GM19238 (cell line): ENCODE measurements around the gene TTLL12.

ENCODE experiments used
- DNase-seq: peaks from one replicate; pipeline ENCODE4 v3.0.0; 2011; ENCODE audit warnings: low spot score; ENCODE audit not compliant: insufficient read length

The TTLL12 gene

DNA sequence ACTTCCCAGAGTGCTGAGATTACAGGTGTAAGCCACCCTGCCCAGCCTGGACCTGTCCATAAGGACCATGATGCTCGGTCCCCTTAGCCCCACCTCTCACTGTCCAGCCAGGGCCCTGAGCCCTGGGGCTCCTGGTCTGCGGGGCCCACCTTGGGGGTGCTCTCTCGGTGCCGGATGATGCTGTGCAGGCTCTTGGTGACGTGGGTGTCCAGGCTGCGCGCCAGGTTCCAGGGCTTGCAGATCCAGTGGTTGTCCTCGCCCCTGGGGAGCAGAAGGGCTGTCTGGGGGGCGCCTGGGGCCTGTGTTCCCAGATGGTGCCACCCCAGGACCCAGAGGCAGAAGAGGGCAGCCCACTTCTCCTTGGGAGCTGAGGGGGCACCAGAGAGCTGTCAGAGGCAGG is 13.4 kb downstream of the TTLL12 start:
- DNase-seq: no peak

GRCh38 chr22:43172191-43172590 is 14.7 kb downstream of the TTLL12 start:
- DNase-seq: no peak

DNA sequence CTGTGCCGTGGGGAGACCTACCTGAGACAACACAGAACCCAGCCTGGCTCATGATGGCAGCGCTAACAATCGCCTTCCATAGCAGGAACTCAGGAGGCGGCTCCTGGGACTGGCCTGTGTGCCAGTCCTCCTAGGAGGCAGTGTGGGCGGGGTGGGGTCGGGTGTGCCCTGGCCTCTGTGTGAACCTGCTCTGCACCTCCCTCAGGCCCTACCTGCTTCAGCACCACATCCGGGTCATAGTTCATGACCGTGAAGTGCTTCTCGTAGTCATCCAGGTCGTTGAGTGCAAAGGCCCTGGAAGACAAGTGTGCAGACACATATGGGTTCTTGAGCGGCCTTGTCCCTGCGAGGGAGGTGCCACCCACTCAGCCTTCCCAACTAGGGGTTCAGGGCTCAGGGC is 15.3 kb downstream of the TTLL12 start:
- DNase-seq: no peak

DNA sequence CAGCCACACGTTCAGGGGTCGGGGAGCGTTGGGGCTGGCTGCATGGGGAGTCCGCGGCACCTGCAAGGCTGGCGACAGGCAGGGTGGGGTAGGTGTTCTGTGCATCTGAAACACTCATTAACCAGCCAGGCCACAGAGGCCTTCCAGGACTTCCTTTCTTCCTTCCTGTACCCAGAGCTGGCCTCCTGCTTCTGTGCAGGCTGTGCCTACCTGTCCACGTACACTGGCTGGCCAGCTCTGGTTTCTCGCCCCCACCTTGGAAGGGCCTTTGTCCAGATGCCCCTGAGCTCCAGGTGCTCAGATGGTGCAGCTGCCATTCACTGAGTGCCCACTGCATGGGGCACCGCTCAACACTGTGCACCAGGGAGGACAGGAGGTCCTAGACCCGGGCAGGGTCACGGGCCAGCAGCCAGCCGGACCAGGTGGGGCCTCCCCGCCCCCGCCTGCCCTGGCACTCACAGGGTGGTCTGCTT is 15.9 kb downstream of the TTLL12 start:
- DNase-seq: no peak

DNA sequence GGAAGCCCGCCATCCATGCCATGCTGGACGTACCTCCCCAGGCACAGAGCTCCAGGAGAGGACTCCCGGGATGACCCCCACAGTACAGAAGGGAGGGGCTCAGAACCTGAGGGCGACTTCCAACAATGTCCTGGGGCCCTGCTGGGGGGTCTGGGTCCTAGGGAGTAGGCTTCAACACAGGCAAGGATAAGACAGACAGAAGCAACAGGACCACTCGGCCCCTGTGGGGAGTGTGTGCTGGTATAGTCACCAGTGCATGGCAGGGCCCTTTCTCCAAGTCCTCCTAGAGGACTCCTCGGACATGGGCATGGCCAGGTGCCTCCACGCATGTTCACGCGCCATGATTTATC is 16.8 kb downstream of the TTLL12 start:
- DNase-seq: no peak

- no peak for DNase-seq
These were observed 17.4 kb downstream of the TTLL12 start for GRCh38 chr22:43169310-43170130.

- DNase-seq: no peak
These were observed 18.2 kb downstream of the TTLL12 start for GRCh38 chr22:43168471-43169309.

DNA sequence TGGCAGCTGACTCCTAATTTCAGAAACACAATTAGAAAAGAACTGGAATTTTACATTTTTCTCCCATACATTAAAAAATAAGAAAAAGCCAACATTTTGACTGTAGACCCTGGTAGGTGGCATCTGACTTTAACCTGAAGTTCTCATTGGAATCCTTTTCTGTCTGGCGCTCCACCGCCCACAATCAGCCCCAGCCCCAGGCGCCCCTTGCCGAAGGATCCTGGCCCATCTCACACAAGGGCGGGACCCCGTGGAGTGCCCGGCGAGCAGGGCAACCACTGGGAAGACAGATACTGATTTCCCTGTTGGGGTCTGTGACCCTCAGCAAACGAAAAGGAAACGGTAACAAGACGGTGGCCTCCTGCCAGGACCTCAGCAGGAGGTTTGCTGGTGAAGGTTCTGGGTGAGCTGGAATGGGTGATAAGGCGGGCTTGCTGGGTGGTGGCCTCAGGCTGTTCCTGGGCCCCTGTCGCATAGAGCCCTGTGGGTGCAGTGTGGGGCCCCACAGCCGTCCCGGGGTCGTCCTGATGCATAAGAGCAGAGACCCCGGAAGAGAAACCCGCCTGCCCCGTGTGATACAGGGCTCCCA is 19.8 kb downstream of the TTLL12 start:
- DNase-seq: no peak

DNA sequence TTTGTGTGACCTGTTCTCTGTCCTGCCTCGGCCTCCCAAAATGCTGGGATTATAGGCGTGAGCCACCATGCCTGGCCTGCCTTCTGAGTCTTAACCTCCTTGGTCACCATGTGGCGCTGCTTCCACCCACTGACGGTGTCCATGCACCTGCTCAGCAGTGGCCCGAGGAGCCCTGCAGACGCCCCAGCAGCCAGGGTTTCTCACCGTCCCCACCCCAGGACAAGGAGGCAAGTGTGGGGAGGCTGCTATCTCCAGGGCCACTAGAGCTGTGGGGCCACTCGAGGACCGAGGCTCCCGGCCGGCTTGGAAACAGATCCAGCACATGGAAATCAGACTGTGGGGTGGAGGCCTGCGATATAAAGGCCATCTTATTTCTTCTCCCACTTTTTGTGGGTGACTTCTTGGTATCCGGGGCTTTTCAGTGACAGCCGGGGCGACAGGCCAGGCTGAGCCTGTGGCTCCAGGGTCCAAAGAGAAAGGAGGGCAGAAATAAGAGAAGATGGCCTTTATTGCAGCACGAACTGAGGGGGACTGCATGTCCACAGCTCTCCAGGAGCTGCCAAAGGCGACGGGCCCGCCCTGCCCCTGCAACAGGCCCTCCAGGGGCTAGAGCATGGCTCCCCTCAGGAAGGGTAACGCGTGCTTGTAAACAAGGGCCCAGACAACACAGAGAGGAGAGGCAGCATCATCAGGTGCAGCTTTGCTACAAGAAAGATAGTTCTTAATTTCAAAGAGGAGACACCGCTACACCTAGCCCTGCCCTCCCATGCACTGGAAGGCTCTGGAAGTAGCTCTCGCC is 20.6 kb downstream of the TTLL12 start:
- DNase-seq: no peak

DNA sequence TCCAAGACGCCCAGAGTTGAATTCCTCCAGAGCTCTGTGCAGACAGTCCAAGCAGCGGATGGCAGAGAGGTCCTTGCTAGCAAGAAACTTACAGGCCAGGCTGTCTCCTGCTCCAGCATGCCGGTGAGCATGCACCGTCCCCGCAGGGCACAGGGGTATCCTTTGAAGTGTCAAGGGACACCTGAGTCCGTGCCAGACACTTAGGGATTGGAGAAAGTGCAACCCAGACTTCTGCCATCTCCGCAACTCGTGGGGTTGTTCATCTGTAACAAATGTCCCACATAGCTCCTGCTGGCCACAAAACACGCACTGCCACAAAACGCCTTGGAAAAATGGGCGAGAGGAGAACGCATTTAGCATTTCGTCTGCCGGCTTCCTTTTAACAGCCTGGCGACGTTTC is 22.3 kb downstream of the TTLL12 start:
- DNase-seq: no peak

DNA sequence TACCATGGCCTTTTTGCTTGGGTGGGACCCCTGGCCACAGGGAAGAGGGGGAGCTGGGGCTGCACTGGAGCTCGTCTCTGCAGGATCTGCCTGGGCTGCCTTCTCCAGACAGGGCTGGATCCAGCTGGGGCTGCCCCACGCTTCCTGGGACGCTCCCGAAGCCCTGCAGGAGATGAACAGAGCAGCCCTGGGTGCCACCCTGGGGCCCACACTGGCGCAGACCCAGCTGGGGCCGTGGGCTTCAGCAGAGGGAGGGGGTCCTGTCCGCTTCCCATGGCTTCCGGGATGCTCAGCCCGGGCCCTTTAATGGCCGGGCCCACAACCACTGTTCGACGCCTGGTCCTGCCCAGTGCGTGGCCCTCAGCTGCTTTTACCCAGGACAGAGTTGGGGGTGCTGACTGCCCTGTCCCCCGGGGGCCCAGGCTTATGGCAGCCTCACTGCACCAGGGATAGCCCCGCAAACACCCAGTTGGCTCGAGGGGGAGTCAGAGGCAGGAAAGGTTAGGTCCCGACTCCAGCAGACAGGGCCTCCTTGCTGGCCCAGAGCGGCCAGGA is 23.6 kb downstream of the TTLL12 start:
- no peak for DNase-seq

DNA sequence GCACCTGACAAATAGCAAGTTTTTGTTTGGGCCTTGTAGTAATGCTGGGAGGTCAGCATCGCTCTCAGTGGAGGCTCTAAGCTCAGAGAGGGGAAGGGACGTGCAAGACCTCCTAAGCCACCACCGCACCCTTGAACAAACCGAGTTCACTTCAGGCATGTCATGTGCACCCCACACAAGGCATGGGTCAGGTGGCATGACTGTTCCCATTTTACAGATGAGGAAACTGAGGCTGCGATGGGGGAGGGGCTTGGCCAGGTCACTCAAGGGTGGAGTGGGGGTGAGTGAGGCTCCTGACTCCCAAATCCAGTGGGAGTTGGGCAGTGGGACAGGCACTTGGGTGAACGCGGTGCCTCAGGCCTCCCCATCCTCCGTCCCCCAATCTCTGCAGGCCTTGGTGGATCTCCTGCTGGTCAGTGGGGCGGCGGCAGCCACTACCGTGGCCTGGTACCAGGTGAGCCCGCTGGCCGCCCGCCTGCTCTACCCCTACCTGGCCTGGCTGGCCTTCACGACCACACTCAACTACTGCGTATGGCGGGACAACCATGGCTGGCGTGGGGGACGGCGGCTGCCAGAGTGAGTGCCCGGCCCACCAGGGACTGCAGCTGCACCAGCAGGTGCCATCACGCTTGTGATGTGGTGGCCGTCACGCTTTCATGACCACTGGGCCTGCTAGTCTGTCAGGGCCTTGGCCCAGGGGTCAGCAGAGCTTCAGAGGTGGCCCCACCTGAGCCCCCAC is 24.4 kb downstream of the TTLL12 start:
- DNase-seq: no peak

- DNase-seq: no peak
These were observed 26.3 kb downstream of the TTLL12 start for GRCh38 chr22:43160497-43161126.

DNA sequence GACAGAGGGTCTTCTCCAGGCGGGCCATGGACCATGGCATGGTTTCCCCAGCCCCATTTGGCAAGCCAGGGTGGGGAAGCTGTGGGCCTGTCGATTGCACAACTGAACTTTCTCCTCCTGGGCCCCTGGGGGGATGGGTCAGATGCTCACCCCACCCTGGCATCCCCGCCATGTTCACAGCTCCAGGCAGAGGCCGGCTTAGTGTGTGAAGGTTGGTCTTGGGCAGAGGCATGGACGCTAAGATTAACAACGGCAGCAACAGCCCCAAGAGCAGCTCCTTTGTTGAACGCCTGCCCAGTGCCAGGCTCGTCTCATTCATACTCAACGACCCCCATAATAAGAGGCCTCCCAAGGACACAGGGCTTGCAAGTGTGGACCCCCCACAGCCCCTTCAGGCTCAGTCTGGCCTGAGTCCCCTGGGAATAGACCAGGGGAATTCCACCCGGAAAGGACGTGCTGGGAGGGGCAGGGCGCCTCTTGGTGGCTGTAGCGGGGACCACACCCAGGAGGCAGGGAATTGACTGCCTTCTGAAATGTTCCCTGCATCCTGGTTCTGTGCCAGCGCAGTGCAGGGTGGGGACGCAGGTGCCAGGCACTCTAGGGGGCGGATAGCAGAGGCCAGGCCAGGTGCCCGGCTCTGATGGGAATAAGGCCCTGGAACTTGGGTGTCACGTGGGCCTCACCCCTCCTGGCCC is 27.3 kb downstream of the TTLL12 start:
- DNase-seq: no peak

DNA sequence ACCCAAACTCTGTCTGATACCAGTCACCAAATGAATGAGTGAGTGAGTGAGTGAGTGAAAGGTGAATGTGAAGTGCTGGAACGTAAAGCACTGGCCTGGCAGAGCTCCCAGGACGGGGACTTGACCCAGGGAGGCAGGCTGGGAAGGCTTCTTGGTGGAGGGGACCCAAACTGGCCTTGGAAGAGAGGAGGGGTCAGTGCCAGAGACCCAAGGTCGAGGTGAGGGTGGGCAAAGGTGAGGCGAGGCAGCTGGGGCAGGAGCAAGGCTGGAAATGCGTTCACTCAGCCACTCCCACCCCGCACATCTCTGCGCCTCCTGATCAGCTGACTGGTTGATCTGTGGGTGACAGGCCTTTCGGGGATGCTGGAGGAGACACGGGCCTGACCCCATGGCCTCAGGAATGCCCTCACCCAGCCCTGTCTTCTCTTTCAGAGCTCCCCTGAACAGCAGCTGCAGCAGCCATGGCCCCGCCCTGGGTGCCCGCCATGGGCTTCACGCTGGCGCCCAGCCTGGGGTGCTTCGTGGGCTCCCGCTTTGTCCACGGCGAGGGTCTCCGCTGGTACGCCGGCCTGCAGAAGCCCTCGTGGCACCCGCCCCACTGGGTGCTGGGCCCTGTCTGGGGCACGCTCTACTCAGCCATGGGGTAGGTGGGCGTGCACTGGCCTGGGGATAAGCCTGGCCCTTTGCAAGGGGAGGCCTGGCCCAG is 28.0 kb downstream of the TTLL12 start:
- DNase-seq: no peak

GRCh38 chr22:43157874-43158546 is 28.9 kb downstream of the TTLL12 start:
- DNase-seq: no peak

DNA sequence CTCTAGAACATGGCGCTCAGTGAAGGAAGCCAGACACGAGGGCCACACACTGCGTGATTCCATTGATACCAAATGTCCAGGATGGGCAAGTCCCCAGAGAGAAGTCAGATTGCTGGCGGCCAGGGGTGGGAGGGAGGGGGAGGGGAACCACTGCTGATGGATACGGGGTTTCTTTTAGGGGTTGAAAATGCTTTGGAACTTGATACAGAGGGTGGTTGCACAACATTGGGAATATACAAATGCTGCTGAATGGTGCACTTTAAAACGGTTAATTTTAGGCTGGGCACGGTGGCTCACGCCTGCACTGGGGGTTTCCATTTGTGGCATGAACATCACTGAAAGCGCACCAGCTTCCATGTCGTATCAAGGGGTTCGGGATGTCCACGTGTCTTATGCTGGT is 30.5 kb downstream of the TTLL12 start:
- DNase-seq: no peak

DNA sequence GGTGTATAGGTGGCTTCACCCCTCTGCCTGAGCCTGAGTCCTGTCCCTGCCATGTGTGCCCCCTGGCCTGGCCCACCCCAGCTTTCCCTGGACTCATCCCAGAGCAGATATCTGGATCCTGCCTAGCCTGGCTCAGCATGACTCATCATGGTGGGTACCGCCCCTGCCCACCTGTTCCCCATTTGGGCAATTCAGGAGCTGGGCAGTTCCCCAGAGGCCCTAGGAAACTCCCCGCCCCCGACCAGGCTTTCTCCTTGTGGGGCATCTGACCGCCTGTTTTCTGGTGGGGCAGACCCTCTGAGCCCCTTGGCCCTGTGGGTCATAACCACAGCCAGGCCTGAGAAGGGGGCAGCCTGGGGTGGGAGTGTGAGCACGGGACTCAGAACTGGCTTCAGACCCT is 31.1 kb downstream of the TTLL12 start:
- no peak for DNase-seq
